Measurements from ENCODE around the gene ASB8. TPM values are rescaled to one million over a fixed set of nuclear protein-coding genes. Genes with fewer than 3 reads are reported as not detected.

ASB8 gene
- total RNA-seq, 4 donors from 2014 or later = 37.2 to 41.6 (median 39.1) TPM

DNA sequence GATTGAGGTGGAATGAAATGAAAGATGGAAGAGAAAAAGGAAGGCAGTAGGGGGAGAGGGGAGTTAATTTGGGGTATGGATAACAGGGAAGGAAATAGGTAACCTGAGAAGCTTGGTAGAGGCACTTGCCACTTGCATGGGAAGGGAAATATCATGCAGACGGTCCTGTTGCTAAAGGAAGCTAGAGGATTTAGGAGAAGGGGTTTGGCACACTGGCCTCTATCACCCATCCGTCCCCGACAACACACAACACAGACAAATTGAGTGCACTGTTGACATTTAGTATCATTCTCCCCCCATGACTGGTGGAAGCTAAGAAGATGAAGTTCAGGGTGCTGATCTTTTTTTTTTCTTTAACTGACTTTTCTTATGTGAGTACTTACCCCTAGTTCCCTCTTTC lies 43.8 kb upstream of the ASB8 start:
- no peak for ATAC-seq
- Histone ChIP-seq H3K4me1 (peaks cover 0 to 30% (median 0%) of the 10 kb centered on the region in 3 donors), H3K9me3 (peaks cover 0 to 41% (median 0%) of the 10 kb centered on the region in 3 donors), H3K36me3 (peaks cover 0 to 26% of the 10 kb centered on the region in 2 donors), H3K4me3 (no peak overlapping the region), H3K27me3 (no peaks in the 10 kb centered on the region), H3K27ac (no peak overlapping the region)
- TF ChIP-seq EP300 (IDR thresholded peaks at IDR 0.05) = no peak
- TF ChIP-seq, protein P1, sequence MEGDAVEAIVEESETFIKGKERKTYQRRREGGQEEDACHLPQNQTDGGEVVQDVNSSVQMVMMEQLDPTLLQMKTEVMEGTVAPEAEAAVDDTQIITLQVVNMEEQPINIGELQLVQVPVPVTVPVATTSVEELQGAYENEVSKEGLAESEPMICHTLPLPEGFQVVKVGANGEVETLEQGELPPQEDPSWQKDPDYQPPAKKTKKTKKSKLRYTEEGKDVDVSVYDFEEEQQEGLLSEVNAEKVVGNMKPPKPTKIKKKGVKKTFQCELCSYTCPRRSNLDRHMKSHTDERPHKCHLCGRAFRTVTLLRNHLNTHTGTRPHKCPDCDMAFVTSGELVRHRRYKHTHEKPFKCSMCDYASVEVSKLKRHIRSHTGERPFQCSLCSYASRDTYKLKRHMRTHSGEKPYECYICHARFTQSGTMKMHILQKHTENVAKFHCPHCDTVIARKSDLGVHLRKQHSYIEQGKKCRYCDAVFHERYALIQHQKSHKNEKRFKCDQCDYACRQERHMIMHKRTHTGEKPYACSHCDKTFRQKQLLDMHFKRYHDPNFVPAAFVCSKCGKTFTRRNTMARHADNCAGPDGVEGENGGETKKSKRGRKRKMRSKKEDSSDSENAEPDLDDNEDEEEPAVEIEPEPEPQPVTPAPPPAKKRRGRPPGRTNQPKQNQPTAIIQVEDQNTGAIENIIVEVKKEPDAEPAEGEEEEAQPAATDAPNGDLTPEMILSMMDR (IDR thresholded peaks at IDR 0.05) = no peak
- no peak for TF ChIP-seq POLR2AphosphoS5 (IDR thresholded peaks at IDR 0.05)
- no peak for TF ChIP-seq POLR2A (IDR thresholded peaks at IDR 0.05)
- WGBS, 2 donors (ENCODE audit: low coverage in 1 of 2) = 89% methylated on average over 3 of the region's 3 CpGs

DNA sequence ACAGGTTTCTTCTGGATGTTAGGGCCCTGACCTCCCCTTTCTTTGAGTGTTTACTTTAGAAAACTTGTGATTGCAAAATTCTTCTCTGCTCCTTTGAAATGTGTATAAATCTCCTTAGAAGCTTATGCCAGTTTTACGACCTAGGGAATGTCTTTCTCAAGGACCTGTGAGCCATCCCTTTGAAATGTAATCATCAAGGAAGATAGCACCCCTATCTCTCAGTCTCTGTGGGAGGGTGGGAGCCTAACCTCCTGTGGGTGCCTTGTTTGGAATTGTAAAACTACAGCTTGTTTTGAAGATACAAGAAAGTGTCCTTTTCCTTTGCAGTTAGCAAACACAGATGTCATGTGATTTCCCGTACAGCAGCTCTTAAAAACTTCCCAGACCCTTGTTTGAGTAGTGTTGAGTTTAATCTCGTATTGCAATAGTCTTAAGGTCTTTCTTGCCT lies 42.5 kb upstream of the ASB8 start:
- ATAC-seq = no peak
- TF ChIP-seq EP300 (IDR thresholded peaks at IDR 0.05) = no peak
- no peak for TF ChIP-seq POLR2A (IDR thresholded peaks at IDR 0.05)
- TF ChIP-seq POLR2AphosphoS5 (IDR thresholded peaks at IDR 0.05) = peak; percentile 56
- TF ChIP-seq, protein P1 (IDR thresholded peaks at IDR 0.05) = no peak
- no peaks in the 10 kb centered on the region for H3K27me3 ChIP-seq
- WGBS, 2 donors (ENCODE audit: low coverage in 1 of 2) = 53 to 62% methylated on average over 2 to 3 of the region's 3 CpGs
- peaks cover 0 to 15% of the 10 kb centered on the region in 2 donors for H3K36me3 ChIP-seq
- H3K9me3 ChIP-seq = peaks cover 0 to 29% (median 0%) of the 10 kb centered on the region in 3 donors
- peaks cover 0 to 30% (median 0%) of the 10 kb centered on the region in 3 donors for H3K4me1 ChIP-seq
- no peak overlapping the region for H3K4me3 ChIP-seq
- H3K27ac ChIP-seq = peak overlapping the region; percentile 86 to 96 (median 93)

DNA sequence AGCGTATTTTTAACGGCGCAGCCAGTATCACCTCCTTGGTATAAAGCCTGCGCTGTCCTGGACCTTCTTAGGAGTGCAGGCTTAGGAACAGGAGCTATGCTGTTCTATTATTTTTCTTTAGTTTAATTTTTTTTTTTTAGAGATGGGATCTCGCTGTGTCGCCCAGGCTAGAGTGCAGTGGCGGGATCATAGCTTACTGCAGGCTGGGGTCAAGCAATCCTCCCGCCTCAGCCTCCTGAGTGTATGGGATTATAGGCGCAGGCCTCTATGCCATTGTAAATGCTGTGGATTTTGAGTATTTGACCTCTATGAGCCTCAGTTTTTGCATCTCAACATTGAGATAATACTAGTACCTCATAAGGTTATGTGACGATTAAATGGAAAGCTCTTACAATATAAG lies 41.7 kb upstream of the ASB8 start:
- H3K4me3 ChIP-seq = peak overlapping the region; percentile 59 to 81
- peak overlapping the region; percentile 86 to 96 (median 93) for H3K27ac ChIP-seq
- no peaks in the 10 kb centered on the region for H3K27me3 ChIP-seq
- ATAC-seq = no peak
- H3K9me3 ChIP-seq = peaks cover 0 to 21% (median 0%) of the 10 kb centered on the region in 3 donors
- peaks cover 0 to 30% (median 0%) of the 10 kb centered on the region in 3 donors for H3K4me1 ChIP-seq
- WGBS, 2 donors (ENCODE audit: low coverage in 1 of 2) = 43 to 51% methylated on average over 6 to 10 of the region's 10 CpGs
- TF ChIP-seq, protein P1 (IDR thresholded peaks at IDR 0.05) = no peak
- TF ChIP-seq EP300 (IDR thresholded peaks at IDR 0.05) (no peak), POLR2AphosphoS5 (IDR thresholded peaks at IDR 0.05) (no peak), POLR2A (IDR thresholded peaks at IDR 0.05) (no peak)
- H3K36me3 ChIP-seq = peaks cover 0 to 9% of the 10 kb centered on the region in 2 donors

DNA sequence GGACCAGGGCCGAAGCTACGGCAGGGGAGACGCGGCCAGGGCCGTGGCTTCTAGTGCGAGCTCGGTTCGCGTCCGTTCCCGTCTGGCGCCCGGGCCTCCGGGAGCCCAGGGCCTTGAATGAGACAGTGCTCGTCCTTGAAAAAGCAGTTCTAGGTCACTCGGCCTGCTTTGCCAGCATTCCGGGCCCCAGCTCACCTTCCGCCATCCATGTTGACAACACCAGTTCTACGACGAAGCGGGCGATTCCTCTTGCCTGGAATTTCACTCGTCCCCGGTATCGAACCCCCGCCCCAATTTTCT lies 41.3 kb upstream of the ASB8 start:
- Histone ChIP-seq H3K27me3 (peaks cover 1% of the 10 kb centered on the region), H3K36me3 (peaks cover 0 to 9% of the 10 kb centered on the region in 2 donors), H3K27ac (peak overlapping the region; percentile 86 to 96 (median 93)), H3K9me3 (peaks cover 0 to 17% (median 0%) of the 10 kb centered on the region in 3 donors), H3K4me1 (peaks cover 0 to 30% (median 0%) of the 10 kb centered on the region in 3 donors), H3K4me3 (peak overlapping the region; percentile 59 to 81)
- ATAC-seq = peak; percentile 17
- 4 to 11% methylated on average over 18 to 25 of the region's 26 CpGs for WGBS, 2 donors (ENCODE audit: low coverage in 1 of 2)
- TF ChIP-seq, protein P1 (IDR thresholded peaks at IDR 0.05) = no peak
- TF ChIP-seq POLR2A (IDR thresholded peaks at IDR 0.05) (no peak), EP300 (IDR thresholded peaks at IDR 0.05) (no peak), POLR2AphosphoS5 (IDR thresholded peaks at IDR 0.05) (no peak)

GRCh38 chr12:48197971-48198671 lies 40.8 kb upstream of the ASB8 start:
- TF ChIP-seq POLR2A (IDR thresholded peaks at IDR 0.05) (peak; percentile 89 to 95), POLR2AphosphoS5 (IDR thresholded peaks at IDR 0.05) (peak; percentile 99), EP300 (IDR thresholded peaks at IDR 0.05) (no peak)
- TF ChIP-seq, protein P1 (IDR thresholded peaks at IDR 0.05) = no peak
- peak overlapping the region; percentile 86 to 96 (median 93) for H3K27ac ChIP-seq
- peak; percentile 98 for ATAC-seq
- peaks cover 0 to 30% (median 0%) of the 10 kb centered on the region in 3 donors for H3K4me1 ChIP-seq
- H3K9me3 ChIP-seq = peaks cover 0 to 12% (median 0%) of the 10 kb centered on the region in 3 donors
- H3K36me3 ChIP-seq = peaks cover 0 to 9% of the 10 kb centered on the region in 2 donors
- H3K27me3 ChIP-seq = peaks cover 6% of the 10 kb centered on the region
- 0 to 3% methylated on average over 4 to 6 of the region's 39 CpGs for WGBS, 2 donors (ENCODE audit: low coverage in 1 of 2)
- peak overlapping the region; percentile 59 to 81 for H3K4me3 ChIP-seq
